HepG2 (cell line): ENCODE data around the gene L3MBTL1. TPM values are rescaled to one million over a fixed set of nuclear protein-coding genes. Genes with fewer than 3 reads are reported as not detected.

Experiments
- ARNTL ChIP-seq: sonication (generic); formaldehyde crosslinking; IDR thresholded peaks from 2 replicates; pipeline ENCODE4 v1.4.0; 2020; ENCODE audit warnings: mild to moderate bottlenecking, missing genetic modification reagents
- FUBP1 ChIP-seq: sonication (generic); formaldehyde crosslinking; IDR thresholded peaks from 2 replicates; pipeline ENCODE4 v1.5.1; 2020; ENCODE audit warnings: missing genetic modification reagents, mild to moderate bottlenecking, borderline replicate concordance
- HES4 ChIP-seq: sonication (generic); formaldehyde crosslinking; IDR thresholded peaks from 2 replicates; pipeline ENCODE4 v1.9.0; 2021; ENCODE audit warnings: mild to moderate bottlenecking, missing genetic modification reagents, borderline replicate concordance
- IRX3 ChIP-seq: sonication (generic); formaldehyde crosslinking; IDR thresholded peaks from 2 replicates; pipeline ENCODE4 v1.8.1; 2023; ENCODE audit warnings: mild to moderate bottlenecking, low read depth, missing genetic modification reagents, borderline replicate concordance
- ISL2 ChIP-seq: sonication (generic); formaldehyde crosslinking; IDR thresholded peaks from 2 replicates; pipeline ENCODE4 v1.5.0; 2020; ENCODE audit warnings: missing genetic modification reagents
- LCORL ChIP-seq, 2 experiments: fragments of 450-650 bp in 1 of 2; sonication (generic) in 1 of 2; formaldehyde crosslinking in 1 of 2; IDR thresholded peaks; 2 replicates each; pipeline versions ENCODE4 v1.5.0 to v1.6.1; 2017 to 2020; ENCODE audit warnings: antibody characterized with exemption in 1 of 2, missing genetic modification reagents in 1 of 2
- MTERF4 ChIP-seq: sonication (generic); formaldehyde crosslinking; IDR thresholded peaks from 2 replicates; pipeline ENCODE4 v1.8.0; 2023; ENCODE audit warnings: mild to moderate bottlenecking, missing genetic modification reagents
- MYNN ChIP-seq: sonication (generic); formaldehyde crosslinking; IDR thresholded peaks from 2 replicates; pipeline ENCODE4 v1.4.0; 2020; ENCODE audit warnings: mild to moderate bottlenecking, low read depth, missing genetic modification reagents
- MYPOP ChIP-seq: sonication (generic); formaldehyde crosslinking; IDR thresholded peaks from 2 replicates; pipeline ENCODE4 v1.8.1; 2023; ENCODE audit warnings: mild to moderate bottlenecking, moderate library complexity, missing genetic modification reagents
- NCOA2 ChIP-seq: sonication (generic); formaldehyde crosslinking; IDR thresholded peaks from 2 replicates; pipeline ENCODE4 v1.8.0; 2022; ENCODE audit warnings: inconsistent platforms
- POGZ ChIP-seq: sonication (generic); formaldehyde crosslinking; IDR thresholded peaks from 2 replicates; pipeline ENCODE4 v1.4.0; 2020; ENCODE audit warnings: mild to moderate bottlenecking, missing genetic modification reagents
- SALL1 ChIP-seq: sonication (generic); formaldehyde crosslinking; IDR thresholded peaks from 2 replicates; pipeline ENCODE4 v1.8.0; 2022; ENCODE audit warnings: mild to moderate bottlenecking, missing genetic modification reagents
- SNAPC5 ChIP-seq: sonication (generic); formaldehyde crosslinking; IDR thresholded peaks from 2 replicates; pipeline ENCODE4 v1.8.1; 2023; ENCODE audit warnings: mild to moderate bottlenecking, missing genetic modification reagents, borderline replicate concordance
- ZNF274 ChIP-seq: sonication (generic); formaldehyde crosslinking; IDR thresholded peaks from 2 replicates; pipeline ENCODE4 v1.5.1; 2020; ENCODE audit warnings: mild to moderate bottlenecking, missing genetic modification reagents
- ZNF382 ChIP-seq: sonication (generic); formaldehyde crosslinking; IDR thresholded peaks from 2 replicates; pipeline ENCODE4 v1.5.0; 2020; ENCODE audit warnings: missing genetic modification reagents, mild to moderate bottlenecking, borderline replicate concordance
- ZNF572 ChIP-seq: sonication (generic); formaldehyde crosslinking; IDR thresholded peaks from 2 replicates; pipeline ENCODE4 v1.5.1; 2020; ENCODE audit warnings: mild to moderate bottlenecking, missing genetic modification reagents
- ZNF670 ChIP-seq: sonication (generic); formaldehyde crosslinking; IDR thresholded peaks from 2 replicates; pipeline ENCODE4 v1.8.0; 2022; ENCODE audit warnings: mild to moderate bottlenecking, missing genetic modification reagents, borderline replicate concordance
- ZNF713 ChIP-seq: sonication (generic); formaldehyde crosslinking; IDR thresholded peaks from 2 replicates; pipeline ENCODE4 v1.4.0; 2020; ENCODE audit warnings: mild to moderate bottlenecking, missing genetic modification reagents
- ZNF740 ChIP-seq: sonication (generic); formaldehyde crosslinking; IDR thresholded peaks from 2 replicates; pipeline ENCODE4 v1.4.0; 2020; ENCODE audit warnings: missing genetic modification reagents
- ZNF839 ChIP-seq: sonication (generic); formaldehyde crosslinking; IDR thresholded peaks from 2 replicates; pipeline ENCODE4 v1.4.0; 2020; ENCODE audit warnings: missing genetic modification reagents, mild to moderate bottlenecking, borderline replicate concordance
- ZSCAN20 ChIP-seq: sonication (generic); formaldehyde crosslinking; IDR thresholded peaks from 2 replicates; pipeline ENCODE4 v1.4.0; 2020; ENCODE audit warnings: missing genetic modification reagents, mild to moderate bottlenecking, borderline replicate concordance
- polyA plus RNA-seq, 8 experiments: library from polyadenylated mRNA; depleted of rRNA in 3 of 8; stranded (reverse) in 7 of 8; unstranded in 1 of 8; fragments of >200 nt; fragmentation: Illumina TruSeq in 4 of 8; extraction: Trizol in 4 of 8; gene quantifications; 2 replicates each; pipeline versions ENCODE4 v1.2.1 to v1.2.3, GENCODE V29; 2011 to 2016; ENCODE audit warnings: low read depth in 4 of 8, missing spikeins in 1 of 8, mixed read lengths in 1 of 8; ENCODE audit not compliant: insufficient read depth in 1 of 8
- total RNA-seq, 5 experiments: library from RNA; depleted of rRNA; stranded (reverse); fragments of >200 nt; fragmentation: Illumina TruSeq; extraction: Trizol; gene quantifications; 2 replicates each; pipeline ENCODE4 v1.2.3, GENCODE V29; 2016; ENCODE audit warnings: low read depth in 1 of 5
- TF ChIP-seq, protein P1 (sequence below): sonication (generic); formaldehyde crosslinking; IDR thresholded peaks from 2 replicates; pipeline ENCODE4 v1.4.0; 2020; ENCODE audit warnings: low read depth, mild to moderate bottlenecking, missing genetic modification reagents

Gene L3MBTL1
- total and polyA plus RNA-seq, 2 of the 13 experiments (the other 11 are each of a cell fraction or from before 2014, with no cell fraction given): 9.0 to 17.8 TPM

DNA sequence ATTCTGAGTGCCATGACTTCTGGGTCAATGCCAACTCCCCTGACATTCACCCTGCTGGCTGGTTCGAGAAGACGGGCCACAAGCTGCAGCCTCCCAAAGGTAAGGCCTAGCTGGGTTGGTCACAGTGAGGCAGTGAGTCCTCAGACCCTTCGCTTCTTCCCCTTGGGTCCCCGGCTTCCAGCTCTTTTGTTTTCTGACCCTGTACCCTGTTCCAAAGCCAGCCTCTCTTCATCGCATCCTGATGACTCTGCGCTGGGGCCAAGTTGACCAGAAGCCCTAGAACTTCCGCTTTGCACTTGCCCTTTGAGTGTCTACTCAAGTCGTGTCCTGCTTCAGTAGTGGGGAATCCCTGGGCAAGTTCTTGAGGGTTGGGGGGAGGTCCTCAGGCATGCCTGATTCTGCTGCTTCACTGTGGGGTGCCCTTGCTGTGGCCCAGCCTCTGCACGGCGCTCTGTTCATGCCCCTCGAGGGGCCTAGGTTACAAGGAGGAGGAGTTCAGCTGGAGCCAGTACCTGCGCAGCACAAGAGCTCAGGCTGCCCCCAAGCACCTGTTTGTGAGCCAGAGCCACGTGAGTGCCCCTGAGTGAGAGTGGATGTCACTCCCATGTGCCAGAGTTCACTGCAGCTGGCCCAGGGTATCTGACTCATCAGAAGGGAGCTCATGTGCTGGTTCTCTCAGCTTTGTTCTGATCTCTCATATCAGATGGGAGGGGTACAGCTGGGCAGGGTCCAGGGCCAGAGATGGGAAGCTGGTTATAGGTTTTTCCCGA, 23.0 kb downstream of the L3MBTL1 start (continued):
- TF ChIP-seq ZNF740 (CRISPR knock-in tag): peak; percentile 83; the same call in 1 of the 2 replicates
- peak; percentile 81; the same call in 1 of the 2 replicates for TF ChIP-seq ZNF670 (CRISPR knock-in tag)
- TF ChIP-seq, protein P1, sequence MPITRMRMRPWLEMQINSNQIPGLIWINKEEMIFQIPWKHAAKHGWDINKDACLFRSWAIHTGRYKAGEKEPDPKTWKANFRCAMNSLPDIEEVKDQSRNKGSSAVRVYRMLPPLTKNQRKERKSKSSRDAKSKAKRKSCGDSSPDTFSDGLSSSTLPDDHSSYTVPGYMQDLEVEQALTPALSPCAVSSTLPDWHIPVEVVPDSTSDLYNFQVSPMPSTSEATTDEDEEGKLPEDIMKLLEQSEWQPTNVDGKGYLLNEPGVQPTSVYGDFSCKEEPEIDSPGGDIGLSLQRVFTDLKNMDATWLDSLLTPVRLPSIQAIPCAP (CRISPR knock-in tag): peak; percentile 46; the same call in 1 of the 2 replicates
- 0 out of 2 replicates have a peak, but pooled peaks have one; percentile 18 for TF ChIP-seq FUBP1
- TF ChIP-seq ISL2: no peak
- TF ChIP-seq ARNTL (CRISPR knock-in tag): peak; percentile 100
- TF ChIP-seq IRX3 (CRISPR knock-in tag): peak; percentile 57; the same call in 1 of the 2 replicates
- TF ChIP-seq ZSCAN20: no peak
- peak; percentile 98; the same call in 1 of the 2 replicates for TF ChIP-seq MTERF4 (CRISPR knock-in tag)
- peak; percentile 38; the same call in 1 of the 2 replicates for TF ChIP-seq NCOA2 (CRISPR knock-in tag)
- TF ChIP-seq SNAPC5 (CRISPR knock-in tag): 0 out of 2 replicates have a peak, but pooled peaks have one; percentile 71
- peak; percentile 94; the same call in 1 of the 2 replicates for TF ChIP-seq ZNF572 (CRISPR knock-in tag)
- 0 out of 2 replicates have a peak, but pooled peaks have one; percentile 70 for TF ChIP-seq MYNN
- no peak for TF ChIP-seq LCORL (IDR thresholded peaks at IDR 0.05)
- TF ChIP-seq LCORL (CRISPR knock-in tag; IDR thresholded peaks at IDR 0.05): peak; percentile 91
- TF ChIP-seq ZNF382 (CRISPR knock-in tag): no peak
- peak; percentile 67; the same call in 1 of the 2 replicates for TF ChIP-seq MYPOP (CRISPR knock-in tag)
- TF ChIP-seq SALL1 (CRISPR knock-in tag): peak; percentile 99
- TF ChIP-seq ZNF274: peak; percentile 95
- peak; percentile 57; the same call in 1 of the 2 replicates for TF ChIP-seq POGZ (CRISPR knock-in tag)
- TF ChIP-seq HES4 (CRISPR knock-in tag): peak; percentile 96
- TF ChIP-seq ZNF839 (CRISPR knock-in tag): peak; percentile 87; the same call in 1 of the 2 replicates
- peak; percentile 79; the same call in 1 of the 2 replicates for TF ChIP-seq ZNF713 (CRISPR knock-in tag)
